Lung (tissue), 16 donors: ENCODE results near the gene CCNYL1. TPM values are rescaled to one million over a fixed set of nuclear protein-coding genes. Genes with fewer than 3 reads are reported as not detected.
A peak's percentile ranks its signal among the peaks of the same experiment; 100 is the strongest.

ENCODE experiments used
- ATAC-seq: fragments of 200-7000 bp; cut with Tn5 transposase; one replicate; pipeline ENCODE4 v1.9.1; 2020; ENCODE audit warnings: moderate number of reproducible peaks; ENCODE audit not compliant: insufficient read depth, low FRiP score
- DNase-seq, 3 donors: peaks; one replicate each; pipeline ENCODE4 v3.0.0-alpha.2; 2013 to 2017
- H3K27ac ChIP-seq, 2 donors: one replicate each; pipeline ENCODE4 v1.5.1; 2013; ENCODE audit warnings: mild to moderate bottlenecking in 2 of 2, moderate library complexity in 2 of 2, control low read depth in 1 of 2, inconsistent platforms in 1 of 2, low read depth in 1 of 2, low read length in 1 of 2
- H3K27me3 ChIP-seq, 3 donors: one replicate each; pipeline ENCODE4 v1.5.1; 2013; ENCODE audit warnings: low read length in 2 of 3; ENCODE audit not compliant: control insufficient read depth in 3 of 3, insufficient read depth in 3 of 3
- H3K36me3 ChIP-seq, 4 donors: one replicate each; pipeline ENCODE4 v1.5.1; 2013; ENCODE audit warnings: low read length in 4 of 4, mild to moderate bottlenecking in 1 of 4, moderate library complexity in 1 of 4; ENCODE audit not compliant: control insufficient read depth in 4 of 4, insufficient read depth in 4 of 4
- H3K4me1 ChIP-seq, 5 donors: one replicate each; pipeline ENCODE4 v1.5.1; 2013; ENCODE audit warnings: low read length in 5 of 5, mild to moderate bottlenecking in 2 of 5, moderate library complexity in 1 of 5; ENCODE audit not compliant: control insufficient read depth in 5 of 5, insufficient read depth in 5 of 5
- H3K4me3 ChIP-seq: one replicate; pipeline ENCODE4 v1.5.1; 2013; ENCODE audit warnings: mild to moderate bottlenecking, control low read depth, moderate library complexity
- H3K9ac ChIP-seq, 2 donors: one replicate each; pipeline ENCODE4 v1.5.1; 2013; ENCODE audit warnings: low read length in 2 of 2, control low read depth in 1 of 2; ENCODE audit not compliant: insufficient read depth in 1 of 2
- H3K9me3 ChIP-seq, 4 donors: one replicate each; pipeline ENCODE4 v1.5.1; 2013; ENCODE audit warnings: low read length in 3 of 4, mild to moderate bottlenecking in 1 of 4, moderate library complexity in 1 of 4; ENCODE audit not compliant: control insufficient read depth in 4 of 4, insufficient read depth in 3 of 4
- WGBS, 2 donors: extraction: QIAGEN DNeasy Blood & Tissue Kit; methylation state at CpG; one replicate each; pipeline ENCODE4 v1.1.7; 2013; 5-methylcytosine and 5-hydroxymethylcytosine counted together
- long read RNA-seq, 5 donors: transcript quantifications; one replicate each; lab custom pipeline, GENCODE V29; 2026
- polyA plus RNA-seq, 2 donors: library from polyadenylated mRNA; stranded (reverse); fragments of 200-250 nt; gene quantifications; one replicate each; pipeline ENCODE4 v1.2.1, GENCODE V29; 2013
- total RNA-seq, 2 donors: library from RNA; depleted of rRNA in 1 of 2; stranded (reverse); fragments of >200 nt in 1 of 2; gene quantifications; one replicate each; pipeline ENCODE4 v1.2.1, GENCODE V29; 2014 to 2021
- TF ChIP-seq, protein P1 (sequence below): IDR thresholded peaks from 2 replicates; pipeline ENCODE4 v1.5.1; 2012; ENCODE audit warnings: mild to moderate bottlenecking; ENCODE audit errors: control extremely low read depth, extremely low read depth
- donor health status: control.
- donor health status: control.
- donor health status: Bipolar disorder and iron deficiency.
- donor health status: healthy.
- donor health status: DM: yes; HTN: yes; CAD: no.

The CCNYL1 gene
- 10 to 100 TPM; 11.1 to 25.1 TPM for total RNA-seq
- polyA plus RNA-seq = 10 to 100 TPM; 11.3 to 14.2 TPM
- long read RNA-seq, donor 1 = 0 reads
- long read RNA-seq, donor 2, partial matches to known transcripts = 0 of 4 reads
- long read RNA-seq, donor 2, other reads (novel, unspliced or antisense) = 0 of 4 reads
- long read RNA-seq, donor 3 = 0 reads
- long read RNA-seq, donor 4, partial matches to known transcripts = 0 of 1 reads
- long read RNA-seq, donor 4, other reads (novel, unspliced or antisense) = 0 of 1 reads
- long read RNA-seq, donor 5, partial matches to known transcripts = 6 of 6 reads
- long read RNA-seq, donor 5, other reads (novel, unspliced or antisense) = 0 of 6 reads

DNA sequence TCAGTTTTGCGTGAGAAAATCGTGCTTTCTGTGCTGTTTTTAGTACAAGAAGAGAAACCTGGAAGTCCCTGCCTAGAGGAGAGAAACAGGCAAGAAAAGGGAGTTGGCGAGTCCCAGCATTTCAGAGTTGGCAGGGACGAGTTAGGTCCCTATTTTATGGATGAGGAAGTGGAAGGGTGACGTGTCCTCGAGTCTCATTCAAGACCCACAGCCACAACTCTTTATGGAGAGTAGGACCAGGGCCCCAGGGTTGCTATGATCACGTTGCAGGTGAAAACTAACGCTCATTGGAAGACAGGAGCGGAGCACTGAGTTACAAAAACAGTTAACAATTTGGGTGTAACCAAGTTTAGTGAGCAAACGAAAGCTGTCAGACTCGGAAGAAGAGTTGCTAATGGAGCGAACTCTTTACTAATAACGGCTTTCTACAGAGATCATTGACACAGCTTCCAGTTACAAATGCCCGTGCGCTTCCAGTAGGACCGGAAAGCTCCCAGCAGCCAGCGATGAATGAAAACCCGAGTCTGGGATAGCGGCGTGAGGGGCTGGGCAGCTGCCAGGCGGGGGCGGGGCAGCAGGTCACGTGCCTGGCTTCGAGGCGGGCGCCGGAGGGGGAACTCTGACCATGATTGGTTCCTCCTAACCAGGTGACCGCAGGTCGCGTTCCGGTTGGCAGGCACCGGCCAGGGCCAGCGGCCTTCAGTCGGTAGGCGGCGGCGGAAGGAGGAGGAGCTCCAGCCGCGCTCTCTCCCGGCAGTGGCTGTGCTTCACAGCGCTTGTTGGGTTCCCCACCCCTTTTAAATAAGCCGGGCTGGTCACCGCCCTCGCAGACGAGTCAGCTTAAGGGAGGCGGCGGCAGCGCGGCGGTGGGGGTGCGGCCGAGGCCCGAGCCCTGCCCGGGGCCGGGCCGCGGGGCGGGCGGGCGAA lies at the start of gene CCNYL1:
Gene CCNYL1 (plus strand): TSS at position 827 of the 927 bp plus-strand sequence. CDS start 257 bp downstream, outside the sequence.
- Histone ChIP-seq H3K4me1 (peaks cover 0 to 4% (median 0%) of the 10 kb centered on the region in 5 donors), H3K9me3 (no peaks in the 10 kb centered on the region), H3K36me3 (no peaks in the 10 kb centered on the region), H3K4me3 (peak within 1 kb of the TSS; percentile 99), H3K9ac (peak within 1 kb of the TSS; percentile 61 to 81), H3K27me3 (no peaks in the 10 kb centered on the region), H3K27ac (peak within 1 kb of the TSS; percentile 91 to 98)
- DNase-seq (peak; percentile 98 to 100 (median 99)), ATAC-seq (peak; percentile 98)
- TF ChIP-seq, protein P1, sequence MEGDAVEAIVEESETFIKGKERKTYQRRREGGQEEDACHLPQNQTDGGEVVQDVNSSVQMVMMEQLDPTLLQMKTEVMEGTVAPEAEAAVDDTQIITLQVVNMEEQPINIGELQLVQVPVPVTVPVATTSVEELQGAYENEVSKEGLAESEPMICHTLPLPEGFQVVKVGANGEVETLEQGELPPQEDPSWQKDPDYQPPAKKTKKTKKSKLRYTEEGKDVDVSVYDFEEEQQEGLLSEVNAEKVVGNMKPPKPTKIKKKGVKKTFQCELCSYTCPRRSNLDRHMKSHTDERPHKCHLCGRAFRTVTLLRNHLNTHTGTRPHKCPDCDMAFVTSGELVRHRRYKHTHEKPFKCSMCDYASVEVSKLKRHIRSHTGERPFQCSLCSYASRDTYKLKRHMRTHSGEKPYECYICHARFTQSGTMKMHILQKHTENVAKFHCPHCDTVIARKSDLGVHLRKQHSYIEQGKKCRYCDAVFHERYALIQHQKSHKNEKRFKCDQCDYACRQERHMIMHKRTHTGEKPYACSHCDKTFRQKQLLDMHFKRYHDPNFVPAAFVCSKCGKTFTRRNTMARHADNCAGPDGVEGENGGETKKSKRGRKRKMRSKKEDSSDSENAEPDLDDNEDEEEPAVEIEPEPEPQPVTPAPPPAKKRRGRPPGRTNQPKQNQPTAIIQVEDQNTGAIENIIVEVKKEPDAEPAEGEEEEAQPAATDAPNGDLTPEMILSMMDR = no peak
- 0% methylated on average over 52 to 60 of the region's 60 CpGs for WGBS, 2 donors

DNA sequence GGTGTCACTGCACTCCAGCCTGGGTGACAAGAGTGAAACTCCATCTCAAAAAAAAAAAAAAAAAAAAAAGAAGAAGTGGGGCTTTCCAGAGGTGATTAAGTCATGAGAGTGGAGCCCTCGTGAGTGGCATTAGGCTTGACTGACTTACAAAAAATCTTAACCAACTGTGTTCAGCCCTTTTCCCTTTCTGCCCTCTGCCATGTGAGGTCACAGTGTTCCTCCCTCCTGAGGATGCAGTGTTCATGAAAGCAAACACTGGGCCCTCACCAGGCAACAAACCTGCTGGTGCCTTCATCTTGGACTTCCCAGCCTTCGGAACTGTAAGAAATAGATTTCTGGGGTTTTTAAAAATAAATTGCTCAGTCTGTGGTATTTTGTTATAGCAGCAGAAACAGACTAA lies 49.2 kb upstream of the CCNYL1 start:
- no peak overlapping the region for H3K4me3 ChIP-seq
- H3K9me3 ChIP-seq = no peaks in the 10 kb centered on the region
- H3K36me3 ChIP-seq = no peaks in the 10 kb centered on the region
- ATAC-seq = no peak
- TF ChIP-seq, protein P1 = no peak
- no peaks in the 10 kb centered on the region for H3K4me1 ChIP-seq
- 55 to 65% methylated on average over 2 of the region's 2 CpGs for WGBS, 2 donors
- no peak for DNase-seq
- H3K27ac ChIP-seq = no peak overlapping the region
- no peaks in the 10 kb centered on the region for H3K27me3 ChIP-seq
- no peak overlapping the region for H3K9ac ChIP-seq

DNA sequence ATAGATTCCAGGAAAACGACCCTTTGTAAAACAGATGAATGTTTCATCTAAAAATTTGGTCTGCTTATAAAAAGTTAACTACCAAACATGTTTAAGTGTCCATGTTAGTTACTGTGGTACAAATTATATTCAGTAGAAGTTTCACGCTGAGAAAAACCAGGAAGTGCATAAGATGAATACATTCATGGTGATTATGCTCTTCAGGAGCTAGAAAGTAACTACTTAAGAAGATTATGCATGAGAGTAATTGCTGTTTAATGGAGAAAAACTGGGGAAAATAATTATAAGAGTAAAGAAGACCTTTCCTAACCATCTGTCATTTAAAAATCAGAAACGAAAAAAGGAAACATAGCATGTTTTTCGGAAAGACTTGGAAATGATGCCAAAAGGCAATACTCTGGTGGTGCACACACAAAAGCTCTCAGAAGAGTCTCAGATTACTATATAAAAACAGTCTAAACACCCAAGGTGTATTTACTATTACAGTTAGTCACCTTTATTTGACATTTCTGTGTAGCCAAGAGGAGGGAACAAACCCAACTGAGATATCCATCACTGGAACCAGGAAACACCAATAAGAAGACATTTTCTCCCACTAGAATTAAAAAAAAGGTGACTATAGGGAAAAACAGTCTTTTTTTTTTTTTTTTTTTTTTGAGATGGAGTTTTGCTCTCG lies 47.4 kb upstream of the CCNYL1 start:
- TF ChIP-seq, protein P1 = no peak
- WGBS, 2 donors = 55 to 68% methylated on average over 4 to 5 of the region's 5 CpGs
- Histone ChIP-seq H3K4me1 (no peaks in the 10 kb centered on the region), H3K9ac (no peak overlapping the region), H3K27me3 (no peaks in the 10 kb centered on the region), H3K36me3 (no peaks in the 10 kb centered on the region), H3K9me3 (no peaks in the 10 kb centered on the region), H3K4me3 (no peak overlapping the region), H3K27ac (no peak overlapping the region)
- no peak for DNase-seq
- ATAC-seq = no peak
